GM06990 (cell line): Measurements from ENCODE around the gene DENND1B.
A peak's percentile ranks its signal among the peaks of the same experiment; 100 is the strongest.

Experiments used
- DNase-seq: peaks from one replicate; pipeline ENCODE4 v3.0.0-alpha.2; 2011; ENCODE audit not compliant: insufficient read length; ENCODE audit errors: extremely low read depth
- H3K27me3 ChIP-seq: replicated peaks from 2 replicates; pipeline ENCODE4 v1.6.0; 2011; ENCODE audit warnings: low read length; ENCODE audit not compliant: control insufficient read depth, insufficient read depth
- H3K36me3 ChIP-seq: 2 replicates; pipeline ENCODE4 v1.5.1; 2011; ENCODE audit warnings: low read length; ENCODE audit not compliant: control insufficient read depth, insufficient read depth
- H3K4me3 ChIP-seq: replicated peaks from 2 replicates; pipeline ENCODE4 v1.5.1; 2011; ENCODE audit warnings: low read depth, mild to moderate bottlenecking, control low read depth, low read length
- CTCF ChIP-seq: IDR thresholded peaks from 2 replicates; pipeline ENCODE4 v1.5.1; 2011; ENCODE audit warnings: low read length, control low read depth, mild to moderate bottlenecking, inconsistent platforms; ENCODE audit not compliant: insufficient read depth, poor library complexity, severe bottlenecking

The DENND1B gene

GRCh38 chr1:197781968-197782721 is 6.9 kb upstream of the DENND1B start:
- TF ChIP-seq CTCF: no peak
- Histone ChIP-seq H3K36me3 (no peaks in the 10 kb centered on the region), H3K4me3 (no peak overlapping the region), H3K27me3 (no peaks in the 10 kb centered on the region)
- DNase-seq: no peak

- Histone ChIP-seq H3K27me3 (no peaks in the 10 kb centered on the region), H3K4me3 (no peak overlapping the region), H3K36me3 (no peaks in the 10 kb centered on the region)
- TF ChIP-seq CTCF: no peak
- DNase-seq: no peak
These were observed 4.6 kb upstream of the DENND1B start for GRCh38 chr1:197779921-197780320.

GRCh38 chr1:197778366-197778945 is 3.2 kb upstream of the DENND1B start:
- Histone ChIP-seq H3K4me3 (peak overlapping the region; percentile 3; the same call in 1 of the 2 replicates), H3K27me3 (no peaks in the 10 kb centered on the region), H3K36me3 (no peaks in the 10 kb centered on the region)
- no peak for DNase-seq
- no peak for TF ChIP-seq CTCF

GRCh38 chr1:197776351-197777105 is 1.2 kb upstream of the DENND1B start:
- H3K36me3 ChIP-seq: no peaks in the 10 kb centered on the region
- peak; percentile 49 for DNase-seq
- no peak overlapping the region for H3K4me3 ChIP-seq
- H3K27me3 ChIP-seq: no peaks in the 10 kb centered on the region
- TF ChIP-seq CTCF: no peak

- no peak for TF ChIP-seq CTCF
- H3K27me3 ChIP-seq: no peaks in the 10 kb centered on the region
- DNase-seq: no peak
- H3K36me3 ChIP-seq: no peaks in the 10 kb centered on the region; the same call in 1 of the 2 replicates
- H3K4me3 ChIP-seq: peak overlapping the region; percentile 73
These were observed 606 bp downstream of the DENND1B start for GRCh38 chr1:197774466-197775281.
